HG02884 (cell line): ENCODE results near the gene GPR107.

Experiments used
- ATAC-seq: cut with Tn5 transposase; IDR thresholded peaks from one replicate; pipeline ENCODE4 v1.9.1; 2021; ENCODE audit warnings: mild to moderate bottlenecking, moderate library complexity; ENCODE audit not compliant: unreplicated experiment

GPR107 gene

GRCh38 chr9:130107234-130107861, 53.6 kb downstream of the GPR107 start:
- ATAC-seq = no peak

DNA sequence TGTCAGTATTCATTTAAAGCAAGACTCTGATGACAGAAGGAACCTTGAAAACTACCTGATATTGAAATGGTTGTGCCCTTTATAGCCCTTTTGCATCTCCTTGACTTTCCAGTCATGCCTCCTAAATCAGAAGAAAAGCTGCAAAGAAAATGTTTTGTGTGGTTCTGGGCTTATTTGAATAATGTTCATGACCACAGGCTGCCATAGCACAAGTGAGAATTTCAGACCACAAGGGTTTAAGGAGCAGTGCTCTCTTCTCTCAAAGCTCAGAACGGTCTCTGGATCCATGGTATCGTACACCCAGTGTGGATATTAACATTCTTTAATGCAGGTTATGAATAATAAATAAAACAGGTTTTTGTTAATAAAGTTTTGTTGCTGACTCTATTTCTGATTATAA, 54.2 kb downstream of the GPR107 start:
- no peak for ATAC-seq

- no peak for ATAC-seq
These were observed 56.5 kb downstream of the GPR107 start for GRCh38 chr9:130110166-130110565.

GRCh38 chr9:130110596-130111021, 56.9 kb downstream of the GPR107 start:
- ATAC-seq = no peak

DNA sequence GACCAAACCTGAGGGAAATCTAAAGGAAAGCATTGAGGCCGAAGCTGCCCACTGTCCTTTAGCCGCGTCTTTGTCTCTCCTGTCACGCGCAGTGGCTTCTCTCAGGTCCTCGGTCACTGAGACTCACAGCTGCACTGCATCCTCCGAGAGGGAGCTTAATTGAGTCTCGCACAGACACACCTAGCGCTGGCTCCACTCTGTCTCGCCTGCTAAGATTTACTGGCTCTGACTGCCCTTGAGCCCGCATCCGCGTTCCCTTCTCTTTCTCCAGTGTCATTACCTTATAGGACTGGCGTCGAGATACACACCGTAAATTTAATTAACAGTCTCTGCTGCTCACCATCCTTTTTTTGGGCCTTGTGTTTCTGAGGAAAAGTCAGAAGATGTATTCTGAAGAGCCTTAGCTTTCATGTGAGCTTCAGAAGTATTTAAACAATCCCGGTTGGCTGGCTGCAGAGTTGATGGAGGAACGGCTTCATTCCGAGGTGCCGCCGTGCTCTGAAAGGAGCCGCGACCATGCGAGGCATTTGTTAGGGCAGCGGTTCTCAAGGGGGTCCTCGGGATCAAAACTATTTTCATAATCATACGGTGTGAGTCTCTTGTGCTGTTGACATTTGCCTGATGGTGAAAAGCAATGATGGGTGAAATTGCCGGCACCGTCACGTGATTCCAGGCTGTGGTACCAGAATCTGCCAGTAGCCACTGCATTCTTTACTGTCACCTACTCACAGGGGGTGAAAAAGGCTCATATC, 58.3 kb downstream of the GPR107 start:
- no peak for ATAC-seq

GRCh38 chr9:130112538-130113151, 58.9 kb downstream of the GPR107 start:
- no peak for ATAC-seq

DNA sequence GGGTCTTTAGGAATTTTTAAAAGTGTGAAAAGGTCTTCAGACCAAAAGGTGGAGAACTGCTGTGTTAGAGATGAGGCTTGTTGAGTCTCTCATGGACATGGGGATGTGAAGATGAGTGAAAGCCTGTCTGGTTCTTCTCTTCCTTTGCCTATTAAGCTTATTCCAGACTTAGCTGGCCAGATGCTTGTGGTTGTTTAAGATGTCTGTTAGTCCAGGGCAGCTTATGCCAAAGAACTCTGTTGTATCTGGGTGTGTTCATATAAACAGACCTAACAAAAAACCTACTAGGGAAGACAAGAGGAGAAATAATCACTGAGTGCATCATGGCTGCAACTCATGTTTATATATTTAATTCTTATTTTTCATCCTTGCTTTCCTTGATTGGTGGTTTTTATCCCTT, 61.0 kb downstream of the GPR107 start:
- ATAC-seq = no peak

DNA sequence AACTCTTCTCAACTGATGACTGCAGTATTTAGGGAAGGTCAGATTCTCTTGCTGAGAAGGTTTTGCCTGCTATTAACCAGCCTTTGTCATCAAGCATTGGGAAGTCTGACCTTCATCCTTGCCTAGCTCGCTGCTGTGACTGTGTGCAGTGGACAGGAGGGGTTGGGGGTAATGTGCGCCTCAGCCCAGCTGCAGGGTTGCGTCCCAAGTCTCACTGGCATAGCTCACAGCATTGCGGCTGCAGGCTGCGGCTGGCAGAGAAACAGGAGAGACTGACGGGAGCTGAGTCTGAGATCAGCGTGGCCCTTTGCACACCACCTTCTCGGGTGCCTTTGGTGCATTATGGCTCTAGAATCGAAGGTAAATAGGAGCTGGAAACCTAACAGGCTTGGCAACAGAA, 62.6 kb downstream of the GPR107 start:
- ATAC-seq = no peak

GRCh38 chr9:130117376-130117775, 63.7 kb downstream of the GPR107 start:
- no peak for ATAC-seq

DNA sequence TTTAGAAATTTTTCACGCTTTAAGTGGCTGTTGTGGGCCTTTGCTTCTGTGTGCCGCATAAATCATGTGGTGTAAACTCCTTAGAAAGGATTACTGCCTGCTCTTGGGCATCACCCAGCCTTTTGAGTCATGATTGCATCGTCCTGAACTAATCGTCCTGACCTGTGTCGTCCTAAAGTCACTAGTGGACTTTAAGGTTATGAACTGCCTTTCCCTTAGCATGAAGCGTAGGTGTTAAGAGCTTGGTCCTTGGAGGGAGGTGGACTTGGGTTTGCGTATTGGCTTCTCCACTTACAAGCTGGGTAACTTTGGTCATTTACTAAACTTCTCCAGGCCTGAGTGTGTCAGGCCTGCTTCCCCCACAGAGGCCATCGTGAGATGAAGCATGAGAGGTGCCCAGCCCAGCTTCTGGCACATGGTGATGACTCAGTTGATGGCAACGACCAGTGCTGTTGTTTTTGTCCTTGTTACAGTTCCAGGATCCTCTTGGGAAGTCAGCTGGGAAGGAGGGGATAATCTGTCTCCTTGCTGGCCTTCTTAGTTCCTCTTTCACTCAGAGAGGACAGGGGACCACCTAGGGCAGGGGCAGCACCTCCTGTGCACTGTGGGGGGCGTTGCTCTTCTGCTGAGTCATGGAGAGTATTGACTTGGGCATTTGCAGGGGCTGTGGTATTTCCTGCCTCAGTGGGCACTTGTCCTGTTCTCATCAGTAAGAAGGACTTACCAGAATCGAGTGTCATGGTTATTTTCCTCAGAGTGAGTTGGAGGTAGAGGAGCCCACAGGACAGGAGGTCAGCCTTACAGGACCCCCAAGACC, 64.3 kb downstream of the GPR107 start:
- ATAC-seq = no peak

- ATAC-seq = no peak
These were observed 65.3 kb downstream of the GPR107 start for GRCh38 chr9:130118841-130119518.

- ATAC-seq = no peak
These were observed 66.0 kb downstream of the GPR107 start for GRCh38 chr9:130119519-130120298.

DNA sequence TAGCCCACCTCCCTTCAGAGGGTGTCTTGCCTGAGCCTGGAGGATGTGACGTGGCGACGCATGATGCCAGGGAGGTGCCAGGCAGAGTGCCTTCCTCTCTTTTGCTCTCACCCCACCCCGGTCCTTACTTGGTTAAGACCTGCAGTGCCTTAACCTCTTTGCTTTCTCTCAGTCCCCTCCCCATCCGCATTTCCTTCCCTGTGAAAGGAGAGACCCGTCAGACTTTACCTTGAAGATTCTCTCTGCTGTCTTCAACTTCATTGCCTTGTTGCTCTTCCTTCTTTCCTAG, 66.5 kb downstream of the GPR107 start:
- no peak for ATAC-seq

GRCh38 chr9:130120832-130121231, 67.1 kb downstream of the GPR107 start:
- no peak for ATAC-seq

GRCh38 chr9:130122456-130122855, 68.8 kb downstream of the GPR107 start:
- no peak for ATAC-seq

GRCh38 chr9:130124085-130124860, 70.6 kb downstream of the GPR107 start:
- no peak for ATAC-seq

DNA sequence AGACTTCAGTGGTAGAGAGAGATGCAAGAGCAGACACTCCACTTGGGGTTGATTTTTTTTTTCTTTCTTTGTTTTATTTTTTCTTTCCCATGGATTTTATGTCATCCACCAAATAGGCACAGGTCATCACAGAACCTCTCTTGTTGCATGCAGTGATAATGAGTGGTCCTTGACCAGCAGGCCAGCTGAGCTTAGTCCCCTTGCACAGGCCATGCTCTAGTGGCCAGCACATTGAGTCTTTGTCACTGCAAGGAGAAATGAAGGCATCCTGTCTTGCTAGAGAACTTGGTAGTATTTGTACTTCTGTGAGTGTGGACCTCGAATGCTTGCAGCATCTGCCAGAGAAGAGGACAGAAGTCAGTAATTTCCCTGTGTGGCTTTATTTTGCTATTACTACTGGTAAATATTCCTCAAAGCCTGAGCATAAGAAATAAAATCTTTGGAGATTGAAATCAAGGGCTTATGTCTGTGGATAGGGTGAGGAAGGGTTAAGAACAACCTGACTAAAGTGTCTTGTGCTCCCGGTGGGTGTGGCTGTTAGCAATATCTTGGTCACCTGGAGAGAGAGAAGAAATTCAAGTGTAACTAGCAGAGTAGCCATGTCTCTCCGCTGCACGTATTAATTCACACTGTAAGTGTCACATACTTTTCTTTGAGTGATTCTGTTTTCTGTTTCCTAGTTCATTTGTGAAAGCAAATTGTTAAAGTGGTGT, 73.2 kb downstream of the GPR107 start:
- ATAC-seq = no peak

DNA sequence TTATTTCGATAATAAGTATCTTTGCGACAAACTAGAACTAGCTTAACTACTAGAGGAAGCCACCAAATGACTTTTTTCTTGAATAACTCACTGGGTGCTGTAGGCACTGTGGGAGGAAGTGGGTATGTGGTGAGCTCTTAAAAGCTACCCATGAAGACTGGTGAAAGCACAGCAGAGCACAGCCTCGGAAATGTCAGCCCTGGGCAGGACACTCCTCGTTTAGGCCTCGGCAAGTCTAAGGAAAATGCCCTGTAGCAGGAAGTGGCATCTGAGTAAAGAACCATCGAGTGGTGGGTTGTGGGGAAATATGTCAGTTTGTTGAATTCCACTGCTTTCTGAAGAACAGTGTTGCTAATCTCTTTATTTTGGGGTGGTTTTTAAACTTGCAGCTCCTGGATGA, 74.5 kb downstream of the GPR107 start:
- no peak for ATAC-seq
